Esophagus mucosa (tissue), 1 donor: ENCODE data around the gene SLC35G2. TPM values are rescaled to one million over a fixed set of nuclear protein-coding genes. Genes with fewer than 3 reads are reported as not detected.
"Not testable (repeated sequence)": the region's sequence is repeated elsewhere in the genome, so short reads cannot be mapped to it uniquely, and the experiment has no call there.

Experiments used
- ATAC-seq: fragments of 200-7000 bp; cut with Tn5 transposase; one replicate; pipeline ENCODE4 v1.9.1; 2020
- total RNA-seq: library from RNA; stranded (reverse); gene quantifications from one replicate; pipeline ENCODE4 v1.2.4, GENCODE V29; 2023
- donor health status: DM: yes; HTN: yes; CAD: no.

SLC35G2 gene
- total RNA-seq, 1 donor from 2014 or later: 1.0 TPM

DNA sequence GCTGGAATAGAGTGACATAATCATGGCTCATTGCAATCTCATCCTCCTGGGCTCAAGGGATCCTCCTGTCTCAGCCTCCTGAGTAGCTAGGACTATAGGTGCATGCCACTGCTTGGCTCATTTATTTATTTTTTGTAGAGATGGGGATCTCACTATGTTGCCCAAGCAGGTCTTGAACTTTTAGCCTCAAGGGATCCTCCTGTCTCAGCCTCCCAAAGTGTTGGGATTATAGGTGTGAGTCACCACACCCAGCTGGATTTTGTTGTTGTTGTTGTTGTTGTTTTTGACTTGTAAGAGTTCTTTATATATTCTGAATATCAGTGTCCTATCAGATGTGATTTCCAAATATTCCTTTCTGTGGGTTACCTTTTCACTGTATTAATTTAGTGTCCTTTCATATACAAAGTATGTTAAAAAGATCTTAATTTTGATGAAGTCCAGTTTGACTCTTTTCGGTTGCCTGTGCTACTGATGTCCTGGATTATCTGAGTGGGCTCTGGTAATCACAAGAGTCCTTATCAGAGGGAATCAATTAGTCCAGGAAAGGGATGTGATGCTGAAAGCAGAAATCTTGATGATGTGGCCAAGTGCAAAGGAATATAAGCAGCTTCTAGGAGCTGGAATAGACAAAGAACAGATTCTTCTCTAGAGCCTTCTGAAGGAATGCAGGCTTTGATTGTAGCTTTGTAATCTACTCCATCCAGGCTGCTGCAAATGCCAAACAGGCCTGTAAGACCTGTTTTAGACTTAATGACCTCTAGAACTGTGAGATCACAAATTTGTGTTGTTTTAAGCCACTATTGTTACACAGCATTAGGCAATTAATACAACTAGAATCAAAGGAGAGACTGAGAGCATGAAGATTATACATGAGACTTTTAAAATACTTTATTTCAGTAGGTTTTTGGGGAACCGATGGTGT, 73.3 kb downstream of the SLC35G2 start:
- ATAC-seq: peak; percentile 86

DNA sequence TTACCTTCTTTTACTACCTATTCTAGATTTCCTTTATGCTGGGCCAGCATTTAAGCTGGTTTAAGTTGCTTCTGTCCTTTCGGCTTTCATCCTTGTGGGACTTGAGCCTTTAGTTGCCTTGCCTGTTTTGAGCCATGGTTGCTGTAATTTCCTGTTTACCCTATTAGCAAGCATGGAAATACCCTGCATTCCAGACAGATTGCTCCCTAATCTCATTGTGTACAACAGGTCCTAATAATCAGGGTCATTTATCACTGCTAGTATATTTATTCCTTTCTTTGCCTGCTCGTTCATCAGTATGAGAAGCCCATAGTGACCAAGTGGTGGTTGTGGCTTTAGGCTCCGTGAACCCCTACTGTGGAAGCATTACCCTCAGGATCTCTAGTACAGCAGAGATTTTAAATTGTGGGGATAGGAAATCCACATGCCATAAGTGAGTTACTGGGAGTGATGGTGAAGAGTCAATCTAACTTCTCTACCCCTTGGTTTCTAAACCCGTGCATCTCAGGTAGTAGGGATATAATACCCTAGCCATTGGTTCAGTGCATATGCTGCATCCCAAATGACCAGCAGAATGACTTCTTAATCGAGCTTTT, 75.0 kb downstream of the SLC35G2 start:
- ATAC-seq: peak; percentile 85

DNA sequence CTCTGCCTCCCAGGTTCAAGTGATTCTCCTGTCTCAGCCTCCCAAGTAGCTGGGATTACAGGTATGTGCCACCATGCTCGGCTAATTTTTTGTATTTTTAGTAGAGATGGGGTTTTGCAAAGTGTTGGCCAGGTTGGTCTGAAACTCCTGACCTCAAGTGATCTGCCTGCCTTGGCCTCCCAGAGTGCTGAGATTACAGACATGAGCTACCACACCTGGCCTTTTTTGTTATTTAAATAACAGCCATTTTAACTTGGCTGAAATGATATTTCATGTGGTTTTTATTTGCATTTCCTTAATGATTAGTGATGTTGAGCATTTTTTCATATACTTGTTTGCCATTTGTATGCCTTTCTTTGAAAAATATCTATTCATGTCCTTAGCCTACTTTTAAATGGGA, 78.2 kb downstream of the SLC35G2 start:
- not testable (repeated sequence) for ATAC-seq

DNA sequence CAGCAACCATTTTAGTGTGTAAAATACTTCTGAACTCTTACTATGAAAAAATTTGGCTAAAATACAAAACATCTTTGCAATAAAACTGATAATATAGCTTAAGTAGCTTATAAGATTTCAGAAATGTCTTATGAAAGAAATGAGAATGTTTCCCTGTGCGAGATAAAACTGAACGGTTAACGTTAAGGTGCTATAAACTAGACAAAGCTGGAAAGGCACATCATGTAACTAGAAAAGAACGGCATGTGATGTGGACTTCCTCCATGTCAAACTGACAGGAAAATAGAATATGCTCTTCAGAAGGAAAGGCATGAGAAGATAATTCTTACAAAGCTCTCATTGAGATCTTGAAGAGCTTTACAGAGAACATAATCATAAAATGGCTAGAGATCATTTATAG, 79.6 kb downstream of the SLC35G2 start:
- no peak for ATAC-seq

- no peak for ATAC-seq
Measured at GRCh38 chr3:136898954-136899353, 80.0 kb downstream of the SLC35G2 start.

GRCh38 chr3:136899622-136900158, 80.8 kb downstream of the SLC35G2 start:
- no peak for ATAC-seq

GRCh38 chr3:136900694-136901093, 81.8 kb downstream of the SLC35G2 start:
- ATAC-seq: not testable (repeated sequence)

- no peak for ATAC-seq
Measured at GRCh38 chr3:136901391-136901790, 82.5 kb downstream of the SLC35G2 start.

DNA sequence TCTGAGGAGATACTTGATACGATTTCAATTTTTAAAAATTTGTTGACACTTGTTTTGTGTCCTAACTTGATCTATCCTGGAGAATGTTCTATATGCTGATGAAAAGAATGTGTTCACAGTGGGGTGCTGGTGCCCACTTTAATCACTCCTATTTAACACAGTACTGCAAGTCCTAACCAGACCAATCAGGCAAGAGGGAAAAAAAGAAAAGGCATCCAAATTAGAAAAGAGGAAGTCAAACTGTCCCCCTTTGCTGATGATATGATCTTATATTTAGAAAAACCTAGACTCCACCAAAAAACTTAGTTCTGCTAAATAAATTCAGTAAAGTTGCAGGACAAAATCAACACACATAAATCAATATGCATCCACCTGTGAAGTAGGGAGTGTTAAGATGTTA, 83.6 kb downstream of the SLC35G2 start:
- not testable (repeated sequence) for ATAC-seq

DNA sequence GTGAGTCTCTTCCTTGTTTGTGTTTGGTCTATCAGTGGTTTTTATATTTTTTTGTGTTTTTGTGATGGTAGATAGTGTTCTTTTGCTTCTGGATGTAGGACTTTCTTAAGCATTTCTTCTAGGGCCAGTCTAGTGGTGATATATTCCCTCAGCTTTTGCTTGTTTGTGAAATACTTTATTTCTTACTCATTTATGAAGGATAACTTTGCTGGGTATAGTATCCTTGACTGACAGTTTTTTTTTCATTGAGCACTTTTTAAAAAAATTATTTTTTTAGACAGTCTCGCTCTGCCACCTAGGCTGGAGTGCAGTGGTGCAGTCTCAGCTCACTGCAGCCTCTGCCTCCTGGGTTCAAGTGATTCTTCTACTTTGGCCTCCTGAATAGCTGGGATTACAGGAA, 85.0 kb downstream of the SLC35G2 start:
- no peak for ATAC-seq

DNA sequence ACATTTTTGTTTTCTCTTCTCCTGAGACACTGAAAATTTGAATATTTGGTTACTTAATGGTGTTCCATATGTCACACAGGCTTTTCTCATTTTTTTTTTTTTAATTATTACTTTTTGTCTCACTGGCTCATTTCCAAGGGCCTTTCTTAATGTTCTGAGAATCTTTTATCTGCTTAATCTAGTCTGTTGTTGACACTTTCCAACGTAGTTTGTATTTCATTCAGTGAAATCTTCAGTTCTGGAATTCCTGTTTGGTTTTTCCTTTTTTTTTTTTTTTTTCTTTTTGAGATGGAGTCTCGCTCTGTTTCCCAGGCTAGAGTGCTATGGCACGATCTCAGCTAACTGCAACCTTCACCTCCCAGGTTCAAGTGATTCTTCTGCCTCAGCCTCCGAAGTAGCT, 85.8 kb downstream of the SLC35G2 start:
- ATAC-seq: no peak

Other genes starting within 250 kb of the SLC35G2 start
- gene STAG1, start 66.7 kb upstream of the SLC35G2 start, total RNA-seq: 19.3 TPM
- 61.9 TPM for gene NCK1, start 43.1 kb downstream of the SLC35G2 start, total RNA-seq
- 94.7 TPM for gene IL20RB, start 138.9 kb downstream of the SLC35G2 start, total RNA-seq